ENCODE data around the gene NDUFA7.
A peak's percentile ranks its signal among the peaks of the same experiment; 100 is the strongest.

Gene NDUFA7

DNA sequence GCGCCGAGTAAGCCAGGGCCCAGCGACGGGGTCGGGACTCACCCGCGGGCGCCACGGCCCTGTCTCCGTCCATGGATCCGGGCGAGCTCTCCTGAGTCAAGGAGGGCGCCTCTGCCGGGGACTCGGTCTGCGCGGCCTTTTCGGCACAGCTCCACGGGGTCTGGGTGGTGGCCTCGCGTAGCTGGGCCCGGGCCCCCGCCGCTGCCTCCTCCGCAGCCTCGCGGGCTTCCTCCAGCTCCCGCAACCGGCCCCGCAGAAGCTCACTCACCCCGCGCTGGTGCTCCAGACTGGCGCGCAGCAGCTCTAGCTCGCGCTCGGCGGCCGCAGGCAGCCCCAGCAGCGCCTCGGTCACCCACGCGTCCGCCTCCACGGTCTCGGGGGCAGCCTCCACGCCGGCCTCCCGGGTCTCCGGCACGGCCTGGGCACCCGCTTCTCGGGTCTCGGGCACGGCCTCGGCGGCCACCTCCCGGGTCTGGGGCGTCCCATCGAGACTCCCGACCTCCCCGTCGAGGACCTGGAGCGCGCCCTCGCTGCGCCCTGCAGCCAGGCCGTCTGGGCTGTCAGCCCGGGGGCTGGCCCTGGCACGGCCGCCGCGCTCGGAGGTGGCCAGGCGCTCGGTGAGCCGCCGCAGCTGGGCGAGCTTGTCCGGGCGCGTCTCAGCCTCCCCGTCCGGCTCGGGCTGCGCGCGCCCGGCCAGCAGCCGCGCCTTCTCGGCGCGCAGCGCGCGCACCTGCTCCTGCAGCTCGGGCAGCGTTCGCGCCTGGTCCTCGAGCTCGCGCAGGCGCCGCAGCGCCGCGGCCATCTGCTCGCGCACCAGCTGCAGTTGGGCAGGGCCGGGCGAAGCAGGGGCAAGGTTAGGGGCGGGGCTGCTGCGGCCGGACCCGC is 13.5 kb upstream of the NDUFA7 start:
- DNase-seq (ENCODE audit: low spot score) = peak; percentile 86
- in situ Hi-C loops (cut with MboI; ENCODE audit: low pct_unique_long_range_greater_than_20kb, low sequenced_read_pairs, unreplicated experiment) = no loop called here
- TF ChIP-seq, protein P1, sequence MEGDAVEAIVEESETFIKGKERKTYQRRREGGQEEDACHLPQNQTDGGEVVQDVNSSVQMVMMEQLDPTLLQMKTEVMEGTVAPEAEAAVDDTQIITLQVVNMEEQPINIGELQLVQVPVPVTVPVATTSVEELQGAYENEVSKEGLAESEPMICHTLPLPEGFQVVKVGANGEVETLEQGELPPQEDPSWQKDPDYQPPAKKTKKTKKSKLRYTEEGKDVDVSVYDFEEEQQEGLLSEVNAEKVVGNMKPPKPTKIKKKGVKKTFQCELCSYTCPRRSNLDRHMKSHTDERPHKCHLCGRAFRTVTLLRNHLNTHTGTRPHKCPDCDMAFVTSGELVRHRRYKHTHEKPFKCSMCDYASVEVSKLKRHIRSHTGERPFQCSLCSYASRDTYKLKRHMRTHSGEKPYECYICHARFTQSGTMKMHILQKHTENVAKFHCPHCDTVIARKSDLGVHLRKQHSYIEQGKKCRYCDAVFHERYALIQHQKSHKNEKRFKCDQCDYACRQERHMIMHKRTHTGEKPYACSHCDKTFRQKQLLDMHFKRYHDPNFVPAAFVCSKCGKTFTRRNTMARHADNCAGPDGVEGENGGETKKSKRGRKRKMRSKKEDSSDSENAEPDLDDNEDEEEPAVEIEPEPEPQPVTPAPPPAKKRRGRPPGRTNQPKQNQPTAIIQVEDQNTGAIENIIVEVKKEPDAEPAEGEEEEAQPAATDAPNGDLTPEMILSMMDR (IDR thresholded peaks at IDR 0.05; ENCODE audit: extremely low read depth, insufficient read depth, missing control alignments) = no peak

DNA sequence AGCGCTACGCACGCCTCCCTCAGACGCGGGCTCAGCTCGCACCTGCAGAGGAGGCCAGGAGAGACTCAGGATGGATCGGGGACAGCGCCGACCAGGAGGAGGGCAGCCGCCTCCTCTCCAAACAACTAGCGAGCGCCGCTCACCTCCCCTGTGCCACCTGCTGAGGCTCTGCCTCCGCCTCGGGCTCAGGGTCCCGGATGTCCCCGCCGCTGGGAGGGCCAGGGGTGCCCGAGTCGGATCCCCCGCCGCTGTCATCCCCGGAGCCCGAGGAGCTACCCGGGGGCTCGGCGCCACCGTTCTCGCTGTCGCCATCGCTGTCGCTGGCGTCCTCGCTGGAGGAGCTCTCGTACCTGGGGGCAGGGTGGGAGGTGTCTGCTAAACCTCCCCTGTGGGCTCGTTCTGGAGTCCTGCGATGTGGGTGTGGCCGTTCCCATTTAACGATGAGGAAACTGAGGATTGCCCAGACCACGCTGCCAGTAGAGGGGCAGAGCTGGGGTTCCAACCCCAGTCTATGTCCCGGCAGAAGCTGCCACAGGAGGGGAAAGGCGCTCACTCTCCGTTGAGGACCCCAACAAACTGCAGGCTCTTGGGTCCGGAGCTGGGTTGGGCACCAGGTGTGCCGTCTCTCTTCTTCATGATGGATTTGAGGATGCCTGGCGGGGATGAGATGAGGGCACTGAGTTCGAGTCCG is 12.7 kb upstream of the NDUFA7 start:
- in situ Hi-C loops (cut with MboI; ENCODE audit: low pct_unique_long_range_greater_than_20kb, low sequenced_read_pairs, unreplicated experiment) = no loop called here
- TF ChIP-seq, protein P1 (IDR thresholded peaks at IDR 0.05; ENCODE audit: extremely low read depth, insufficient read depth, missing control alignments) = no peak
- DNase-seq (ENCODE audit: low spot score) = no peak

DNA sequence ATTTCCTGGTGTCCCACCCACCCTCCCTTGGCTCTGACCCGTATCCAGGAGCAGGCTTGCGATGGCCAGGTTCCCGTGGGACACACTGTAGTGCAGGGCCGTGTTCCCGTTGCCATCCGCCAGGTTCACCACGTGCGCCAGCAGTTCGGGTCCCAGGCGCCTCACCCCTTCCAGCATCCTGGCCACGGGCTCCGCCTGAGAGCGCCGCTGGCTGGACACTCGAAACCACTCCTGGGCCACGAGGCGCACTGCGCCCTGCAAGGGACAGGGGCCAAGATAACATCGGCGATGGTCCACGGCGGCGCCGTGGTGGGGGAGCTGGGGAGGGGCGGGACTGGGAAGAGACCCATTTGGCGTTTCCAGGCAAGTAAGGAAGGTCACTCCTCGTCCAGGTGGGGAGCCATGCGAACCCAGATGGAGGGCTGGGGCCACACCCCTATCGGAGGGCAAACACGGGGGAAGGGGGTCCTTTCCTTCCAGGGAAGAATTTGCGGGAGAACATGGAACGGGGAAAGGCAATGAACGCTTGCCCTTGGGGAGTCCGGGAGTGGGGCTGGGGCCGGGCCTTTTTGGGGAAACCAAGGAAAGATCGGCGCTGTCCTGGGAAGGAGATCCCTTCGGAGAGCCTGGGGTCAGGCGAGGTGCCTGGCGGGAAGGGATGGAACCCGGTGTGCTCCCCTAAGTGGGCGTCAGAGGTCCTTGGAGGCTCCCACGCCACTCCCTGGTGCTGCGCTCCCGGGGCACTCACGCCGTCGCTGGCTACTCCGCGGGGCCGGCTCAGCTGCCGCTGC is 12.0 kb upstream of the NDUFA7 start:
- DNase-seq (ENCODE audit: low spot score) = no peak

DNA sequence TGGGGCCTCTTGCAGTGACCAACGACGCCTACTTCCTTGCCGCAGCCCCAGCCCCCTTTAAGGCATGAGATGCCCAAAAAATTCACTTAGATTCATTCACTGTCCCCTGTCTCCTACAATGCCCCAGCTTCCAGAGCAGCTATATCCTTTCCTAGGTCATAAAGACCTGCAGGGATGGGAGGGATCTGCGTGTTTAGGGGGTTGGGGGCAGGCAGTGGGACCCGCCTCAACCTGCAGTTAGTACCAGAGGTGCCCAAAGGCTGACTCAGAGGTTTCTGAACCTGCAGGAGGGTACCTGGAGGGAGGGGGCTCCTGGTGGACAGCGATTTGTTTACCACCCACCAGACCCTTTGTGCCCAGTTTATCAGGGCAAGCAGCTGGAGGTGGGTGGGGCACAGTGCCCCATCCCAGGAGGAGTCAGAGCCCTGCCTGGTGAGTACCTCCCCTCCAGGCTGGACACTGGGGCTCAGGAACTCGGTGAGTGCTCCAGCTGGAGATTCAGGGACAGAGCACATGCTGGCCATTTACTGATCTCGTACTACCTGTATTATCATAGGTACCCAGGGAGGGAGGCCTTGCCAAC is 10.2 kb upstream of the NDUFA7 start:
- in situ Hi-C loops (cut with MboI; ENCODE audit: low pct_unique_long_range_greater_than_20kb, low sequenced_read_pairs, unreplicated experiment) = no loop called here
- DNase-seq (ENCODE audit: low spot score) = no peak
- TF ChIP-seq, protein P1 (IDR thresholded peaks at IDR 0.05; ENCODE audit: extremely low read depth, insufficient read depth, missing control alignments) = no peak

More for the DNA sequence above, 12.0 kb upstream of the NDUFA7 start:
- TF ChIP-seq, protein P1 (IDR thresholded peaks at IDR 0.05; ENCODE audit: extremely low read depth, insufficient read depth, missing control alignments) = no peak
- in situ Hi-C loops (cut with MboI; ENCODE audit: low pct_unique_long_range_greater_than_20kb, low sequenced_read_pairs, unreplicated experiment) = no loop called here

DNA sequence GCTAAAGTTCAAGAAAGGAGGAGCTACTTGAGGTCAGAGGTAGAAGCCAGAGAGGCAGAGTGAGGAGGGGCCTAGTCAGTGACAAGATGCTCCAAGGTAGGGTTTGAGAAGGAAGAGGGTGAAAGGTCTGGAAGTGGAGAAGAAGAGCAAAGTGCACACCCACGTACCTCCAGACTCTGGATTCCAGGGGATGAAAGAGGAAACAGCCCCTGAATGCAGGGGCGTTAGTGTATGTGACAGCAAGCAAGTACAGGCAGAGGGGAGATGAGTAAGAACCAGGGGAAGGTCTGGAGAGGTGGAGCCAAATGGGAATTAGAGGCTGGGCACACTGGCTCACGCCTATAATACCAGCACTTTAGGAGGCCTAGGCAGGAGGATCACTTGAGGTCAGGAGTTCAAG is 8.8 kb upstream of the NDUFA7 start:
- no peak for DNase-seq (ENCODE audit: low spot score)
- in situ Hi-C loops (cut with MboI; ENCODE audit: low pct_unique_long_range_greater_than_20kb, low sequenced_read_pairs, unreplicated experiment) = no loop called here
- TF ChIP-seq, protein P1 (IDR thresholded peaks at IDR 0.05; ENCODE audit: extremely low read depth, insufficient read depth, missing control alignments) = no peak

DNA sequence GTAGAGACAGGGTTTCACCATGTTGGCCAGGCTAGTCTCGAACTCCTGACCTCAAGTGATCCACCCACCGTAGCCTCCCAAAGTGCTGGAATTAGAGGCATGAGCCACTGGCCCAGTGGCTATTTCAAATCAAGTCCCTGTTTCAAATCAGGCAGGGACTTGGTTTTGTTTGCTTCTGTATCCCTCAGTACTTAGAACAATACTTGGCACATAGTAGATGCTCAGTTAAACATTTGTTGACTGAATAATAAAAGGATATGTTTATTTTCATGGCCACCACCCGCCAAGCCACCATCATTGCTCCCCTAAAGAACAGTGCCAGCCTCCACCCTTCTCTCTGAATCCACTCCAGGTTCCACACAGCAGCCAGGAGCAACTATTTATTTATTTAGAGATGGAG is 4.3 kb upstream of the NDUFA7 start:
- in situ Hi-C loops (cut with MboI; ENCODE audit: low pct_unique_long_range_greater_than_20kb, low sequenced_read_pairs, unreplicated experiment) = no loop called here
- DNase-seq (ENCODE audit: low spot score) = no peak
- TF ChIP-seq, protein P1 (IDR thresholded peaks at IDR 0.05; ENCODE audit: extremely low read depth, insufficient read depth, missing control alignments) = no peak
